Rectal smooth muscle tissue (tissue), 1 donor: ENCODE results near the gene SERINC2.
"Not testable (repeated sequence)": the region's sequence is repeated elsewhere in the genome, so short reads cannot be mapped to it uniquely, and the experiment has no call there.

Experiments used
- H3K27ac ChIP-seq: one replicate; pipeline ENCODE4 v1.7.0; 2013; ENCODE audit warnings: low read depth, low read length, inconsistent platforms
- H3K27me3 ChIP-seq: one replicate; pipeline ENCODE4 v1.7.0; 2013; ENCODE audit warnings: low read length; ENCODE audit not compliant: control insufficient read depth, insufficient read depth
- H3K36me3 ChIP-seq: one replicate; pipeline ENCODE4 v1.7.0; 2013; ENCODE audit warnings: low read length; ENCODE audit not compliant: control insufficient read depth, insufficient read depth
- H3K4me1 ChIP-seq: one replicate; pipeline ENCODE4 v1.7.0; 2013; ENCODE audit warnings: low read length; ENCODE audit not compliant: control insufficient read depth, insufficient read depth
- H3K4me3 ChIP-seq: one replicate; pipeline ENCODE4 v1.7.0; 2013; ENCODE audit warnings: low read length
- H3K9ac ChIP-seq: one replicate; pipeline ENCODE4 v1.7.0; 2013; ENCODE audit warnings: low read length

Gene SERINC2

GRCh38 chr1:31422505-31423319 is 9.7 kb downstream of the SERINC2 start:
- no peaks in the 10 kb centered on the region for H3K36me3 ChIP-seq
- no peak overlapping the region for H3K27ac ChIP-seq
- H3K9ac ChIP-seq = no peak overlapping the region
- H3K4me3 ChIP-seq = no peak overlapping the region
- H3K27me3 ChIP-seq = no peaks in the 10 kb centered on the region
- no peaks in the 10 kb centered on the region for H3K4me1 ChIP-seq

GRCh38 chr1:31423418-31423947 is 10.5 kb downstream of the SERINC2 start:
- H3K4me3 ChIP-seq = no peak overlapping the region
- no peak overlapping the region for H3K9ac ChIP-seq
- H3K4me1 ChIP-seq = no peaks in the 10 kb centered on the region
- H3K27me3 ChIP-seq = no peaks in the 10 kb centered on the region
- H3K36me3 ChIP-seq = no peaks in the 10 kb centered on the region
- H3K27ac ChIP-seq = no peak overlapping the region

- Histone ChIP-seq H3K4me1 (no peaks in the 10 kb centered on the region), H3K4me3 (no peak overlapping the region), H3K36me3 (no peaks in the 10 kb centered on the region), H3K27ac (no peak overlapping the region), H3K9ac (no peak overlapping the region), H3K27me3 (no peaks in the 10 kb centered on the region)
Measured at GRCh38 chr1:31424568-31424967, 11.6 kb downstream of the SERINC2 start.

GRCh38 chr1:31425301-31426081 is 12.5 kb downstream of the SERINC2 start:
- Histone ChIP-seq H3K4me1 (no peaks in the 10 kb centered on the region), H3K27ac (no peak overlapping the region), H3K9ac (no peak overlapping the region), H3K4me3 (no peak overlapping the region), H3K36me3 (no peaks in the 10 kb centered on the region), H3K27me3 (no peaks in the 10 kb centered on the region)

- no peak overlapping the region for H3K9ac ChIP-seq
Measured at GRCh38 chr1:31426249-31426922, 13.4 kb downstream of the SERINC2 start.

GRCh38 chr1:31427322-31427721 is 14.3 kb downstream of the SERINC2 start:
- no peaks in the 10 kb centered on the region for H3K4me1 ChIP-seq
- no peak overlapping the region for H3K4me3 ChIP-seq
- H3K9ac ChIP-seq = no peak overlapping the region
- no peaks in the 10 kb centered on the region for H3K27me3 ChIP-seq
- H3K36me3 ChIP-seq = peaks cover 3% of the 10 kb centered on the region
- H3K27ac ChIP-seq = no peak overlapping the region

More at GRCh38 chr1:31426249-31426922, 13.4 kb downstream of the SERINC2 start:
- Histone ChIP-seq H3K4me1 (no peaks in the 10 kb centered on the region), H3K27me3 (no peaks in the 10 kb centered on the region), H3K27ac (no peak overlapping the region), H3K36me3 (peaks cover 2% of the 10 kb centered on the region), H3K4me3 (no peak overlapping the region)

- Histone ChIP-seq H3K4me3 (no peak overlapping the region), H3K27ac (no peak overlapping the region), H3K4me1 (no peaks in the 10 kb centered on the region), H3K27me3 (no peaks in the 10 kb centered on the region), H3K9ac (no peak overlapping the region), H3K36me3 (peaks cover 3% of the 10 kb centered on the region)
Measured at GRCh38 chr1:31428436-31429221, 15.6 kb downstream of the SERINC2 start.

- Histone ChIP-seq H3K36me3 (peaks cover 3% of the 10 kb centered on the region), H3K27ac (no peak overlapping the region), H3K4me1 (no peaks in the 10 kb centered on the region), H3K4me3 (no peak overlapping the region), H3K27me3 (no peaks in the 10 kb centered on the region), H3K9ac (no peak overlapping the region)
Measured at GRCh38 chr1:31429583-31429982, 16.6 kb downstream of the SERINC2 start.

GRCh38 chr1:31431351-31432257 is 18.6 kb downstream of the SERINC2 start:
- H3K9ac ChIP-seq, H3K36me3 ChIP-seq, H3K27me3 ChIP-seq, H3K4me1 ChIP-seq, H3K27ac ChIP-seq, H3K4me3 ChIP-seq: not testable (repeated sequence)

- H3K36me3 ChIP-seq = peaks cover 3% of the 10 kb centered on the region
- H3K4me1 ChIP-seq = no peaks in the 10 kb centered on the region
- no peaks in the 10 kb centered on the region for H3K27me3 ChIP-seq
- no peak overlapping the region for H3K4me3 ChIP-seq
- H3K9ac ChIP-seq = no peak overlapping the region
- H3K27ac ChIP-seq = no peak overlapping the region
Measured at GRCh38 chr1:31432592-31433395, 19.8 kb downstream of the SERINC2 start.
